Measurements from ENCODE around the gene TROAP.
"Not testable (repeated sequence)": the region's sequence is repeated elsewhere in the genome, so short reads cannot be mapped to it uniquely, and the experiment has no call there.

Gene TROAP

GRCh38 chr12:49330631-49331379, 7.8 kb downstream of the TROAP start:
- DNase-seq: no peak

DNA sequence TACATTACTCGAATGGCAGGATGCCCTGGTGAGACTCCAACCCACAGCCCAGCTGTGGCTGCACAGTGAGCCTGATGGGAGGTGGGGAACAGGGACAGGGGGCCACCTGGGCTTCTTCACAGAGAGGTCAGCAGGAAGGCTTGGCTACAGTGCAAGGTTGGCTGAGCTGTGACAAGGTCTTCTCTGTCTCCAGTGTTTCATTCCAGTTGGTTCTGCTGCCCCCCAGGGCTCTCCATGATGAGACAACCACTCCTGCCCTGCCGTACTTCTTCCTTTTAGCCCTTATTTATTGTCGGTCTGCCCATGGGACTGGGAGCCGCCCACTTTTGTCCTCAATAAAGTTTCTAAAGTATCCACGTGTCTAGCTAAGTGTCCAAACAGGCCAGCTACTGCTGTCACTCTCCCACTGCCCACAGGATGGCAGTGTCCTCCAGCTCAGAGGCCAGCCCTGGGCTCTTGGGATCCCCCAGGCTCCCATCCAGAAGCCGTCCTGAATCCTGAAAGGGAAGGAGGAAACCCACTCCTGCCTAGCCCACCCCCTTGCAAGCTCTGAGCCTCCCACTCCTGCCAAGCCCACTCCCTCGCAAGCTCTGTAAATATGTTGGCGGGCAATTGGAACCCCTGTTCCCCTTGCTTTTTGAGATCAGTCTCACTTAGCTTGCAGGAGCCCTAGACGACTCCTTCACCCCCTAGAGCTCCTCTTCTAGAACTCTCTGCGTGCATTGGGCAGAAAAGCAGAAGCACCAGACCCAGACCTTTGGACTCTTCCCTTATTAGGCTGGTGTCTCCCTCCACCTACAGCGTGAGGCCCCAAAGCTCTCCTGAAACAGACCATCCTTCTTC, 8.5 kb downstream of the TROAP start:
- no peak for DNase-seq

GRCh38 chr12:49332441-49332861, 9.4 kb downstream of the TROAP start:
- DNase-seq: no peak

- no peak for DNase-seq
Measured at GRCh38 chr12:49332891-49333371, 9.9 kb downstream of the TROAP start.

DNA sequence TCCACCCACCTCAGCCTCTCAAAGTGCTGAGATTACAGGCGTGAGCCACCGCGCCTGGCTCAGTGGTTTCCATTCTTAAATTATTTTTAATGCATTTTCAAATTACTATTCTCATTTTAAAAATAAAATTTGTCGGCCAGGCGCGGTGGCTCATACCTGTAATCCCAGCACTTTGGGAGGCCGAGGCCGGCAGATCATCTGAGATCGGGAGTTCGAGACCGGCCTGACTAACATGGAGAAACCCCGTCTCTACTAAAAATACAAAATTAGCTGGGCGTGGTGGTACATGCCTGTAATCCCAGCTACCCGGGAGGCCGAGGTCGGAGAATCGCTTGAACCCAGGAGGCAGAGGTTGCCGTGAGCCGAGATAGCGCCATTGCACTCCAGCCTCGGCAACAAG, 10.7 kb downstream of the TROAP start:
- DNase-seq: not testable (repeated sequence)

- DNase-seq: no peak
Measured at GRCh38 chr12:49334226-49334625, 11.2 kb downstream of the TROAP start.

DNA sequence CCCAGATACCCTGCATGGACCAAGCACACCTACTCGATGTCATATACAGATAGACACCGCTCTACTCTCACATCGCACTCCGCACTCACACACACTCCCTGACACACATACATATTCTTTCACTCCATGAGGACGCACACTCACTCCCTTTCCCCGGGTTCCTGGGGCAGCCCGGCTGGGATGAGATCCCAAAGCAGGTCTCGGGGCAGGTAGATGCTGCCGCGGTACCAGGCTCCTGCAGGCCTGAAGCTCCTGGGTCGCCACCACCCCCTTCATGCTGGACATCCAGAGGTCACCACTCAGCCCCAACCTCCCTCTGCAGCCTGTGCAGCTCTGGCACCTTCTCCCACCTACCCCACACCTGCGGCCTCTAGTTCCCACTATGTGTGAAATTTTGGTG, 11.6 kb downstream of the TROAP start:
- DNase-seq: no peak

DNA sequence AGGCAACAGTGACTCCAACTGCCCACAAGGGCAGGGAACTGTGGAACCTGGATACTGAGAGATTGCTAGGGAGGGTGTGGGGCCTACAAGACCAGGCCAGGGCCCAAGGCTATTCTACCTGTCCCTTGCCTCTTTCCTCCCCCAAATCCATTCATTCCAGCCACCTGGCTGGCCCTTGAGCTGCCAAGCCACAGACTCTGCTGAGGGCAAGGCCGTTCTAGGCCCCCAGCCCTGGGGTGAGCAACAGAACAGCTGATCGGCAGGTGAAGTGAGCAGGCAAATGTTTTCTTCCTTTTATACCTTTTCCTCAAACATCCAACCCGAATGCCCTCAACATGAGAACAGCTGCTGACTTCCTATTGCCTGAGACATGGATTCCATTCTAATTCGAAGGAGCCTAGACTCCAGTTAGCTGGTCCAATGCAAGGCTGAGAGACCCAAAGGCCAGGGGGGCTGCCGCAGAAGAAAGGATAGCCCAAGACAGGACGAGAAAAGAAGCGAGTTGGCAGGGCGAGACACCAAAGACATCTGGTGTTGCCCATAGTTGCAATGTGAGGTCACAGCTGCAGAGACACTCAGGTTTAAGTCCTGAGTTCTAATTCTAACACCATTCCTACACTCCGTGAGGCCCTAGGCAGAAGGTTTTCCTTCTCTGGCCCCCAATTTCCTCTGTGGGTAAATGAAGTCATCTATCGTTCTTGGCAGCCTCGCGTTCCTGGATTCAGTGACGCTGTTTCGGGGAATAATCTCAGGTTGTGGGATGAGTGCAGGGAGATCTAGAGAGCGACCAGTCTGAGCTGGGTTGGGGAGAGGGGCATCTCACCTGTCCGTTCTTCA, 12.3 kb downstream of the TROAP start:
- no peak for DNase-seq

DNA sequence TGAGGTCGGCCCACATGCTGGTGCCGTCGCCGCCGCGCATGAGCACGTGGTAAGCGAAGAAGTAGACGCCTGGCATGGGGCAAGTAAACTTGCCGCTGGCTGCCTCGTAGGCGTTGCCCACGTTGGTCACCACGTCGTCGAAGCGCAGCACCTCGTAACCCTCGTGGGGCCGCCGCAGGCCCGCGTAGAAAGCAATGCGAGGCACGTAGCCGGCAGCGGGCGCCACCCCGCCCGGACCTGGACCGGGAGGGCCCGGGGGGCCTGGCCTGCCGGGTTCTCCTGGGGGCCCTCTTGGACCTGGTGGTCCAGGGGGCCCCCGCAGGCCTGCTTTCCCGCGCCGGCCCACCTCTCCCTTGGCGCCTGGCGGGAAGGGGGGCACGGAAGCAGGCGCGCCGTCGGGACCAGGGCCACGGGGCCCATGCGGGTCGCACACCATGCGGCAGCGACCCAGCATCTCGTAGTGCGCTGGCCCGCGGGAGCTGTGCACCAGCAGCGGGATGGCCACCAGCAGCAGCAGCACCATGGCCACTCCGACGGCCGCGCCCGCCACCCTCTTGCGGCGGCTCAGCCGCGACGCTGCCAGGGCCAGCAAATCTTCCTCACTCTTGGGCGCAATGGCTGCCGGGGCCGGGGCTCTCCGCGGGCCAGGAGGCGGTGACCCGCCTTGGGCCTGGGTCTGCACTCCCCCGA, 13.0 kb downstream of the TROAP start:
- DNase-seq: no peak

GRCh38 chr12:49336645-49337584, 13.9 kb downstream of the TROAP start, which contains the start of gene C1QL4:
C1QL4 (minus strand) TSS chr12:49337188; CDS start chr12:49336477, 711 bp downstream.
- DNase-seq: peak; percentile 88

- DNase-seq: no peak
Measured at GRCh38 chr12:49338830-49339463, 15.9 kb downstream of the TROAP start.

DNA sequence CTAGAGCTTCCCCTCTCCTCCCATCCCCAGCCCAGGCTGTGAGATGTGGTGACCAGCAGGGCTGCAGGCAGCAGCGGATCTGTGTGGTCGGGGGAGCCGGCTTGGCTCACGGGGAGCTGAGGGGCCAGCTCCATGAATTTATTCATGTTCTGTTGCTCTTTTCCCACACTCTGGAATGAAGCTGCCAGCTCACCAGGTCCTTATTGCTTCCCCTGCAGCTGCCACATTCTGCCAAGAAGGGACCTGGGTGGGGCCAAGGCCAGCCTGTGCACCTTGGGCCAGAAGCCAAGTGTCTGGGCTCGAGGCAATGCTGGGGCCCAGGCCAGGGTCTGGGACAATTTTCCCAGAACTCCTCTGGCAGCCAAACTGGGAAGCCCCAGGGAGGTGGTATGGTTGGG, 16.4 kb downstream of the TROAP start:
- no peak for DNase-seq

GRCh38 chr12:49340095-49340870, 17.2 kb downstream of the TROAP start:
- DNase-seq: no peak

DNA sequence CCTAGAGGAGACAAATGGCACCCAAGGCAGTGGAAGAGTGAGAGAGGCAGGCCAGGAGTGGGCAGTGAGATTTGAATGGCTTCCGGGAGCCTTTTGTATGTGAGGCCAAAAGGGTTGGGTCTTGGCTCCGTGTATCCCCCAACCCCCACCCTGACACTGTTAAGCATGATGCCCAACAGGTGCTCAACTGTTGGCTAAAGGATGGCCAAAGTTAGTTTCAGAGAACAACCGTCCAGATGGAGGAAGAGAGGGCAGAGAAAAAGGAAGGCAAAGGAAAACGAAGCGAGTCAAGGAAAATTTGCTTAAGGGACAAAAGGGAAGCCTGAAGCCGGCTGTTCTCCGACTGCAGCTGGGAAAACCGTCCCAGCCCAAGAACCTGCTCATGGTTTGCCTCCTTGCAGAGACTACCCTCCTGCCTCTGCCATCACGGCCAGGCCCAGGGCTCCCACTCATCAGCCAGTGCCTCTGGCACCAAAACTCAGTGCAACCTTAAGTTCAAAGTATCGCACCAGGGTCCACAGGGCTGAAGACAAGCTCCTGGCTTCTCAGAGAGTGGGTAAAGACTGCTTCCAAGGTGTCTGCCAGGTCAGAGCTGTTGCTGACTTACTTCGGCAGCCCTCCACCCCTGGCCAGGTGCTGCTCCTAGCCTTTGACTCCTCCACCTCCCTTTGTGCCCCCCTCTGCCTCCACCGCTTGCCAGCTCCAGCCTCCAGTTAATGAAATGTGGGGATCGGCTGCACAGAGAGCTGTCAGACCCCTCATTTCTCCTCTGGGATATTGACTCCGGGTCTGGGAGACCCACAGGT, 18.1 kb downstream of the TROAP start:
- DNase-seq: no peak

- no peak for DNase-seq
Measured at GRCh38 chr12:49341777-49342065, 18.7 kb downstream of the TROAP start.

GRCh38 chr12:49342066-49342913, 19.2 kb downstream of the TROAP start:
- DNase-seq: peak; percentile 55

- DNase-seq: peak; percentile 51
Measured at GRCh38 chr12:49342914-49343731, 20.1 kb downstream of the TROAP start.

Measured in activated T-cell treated with anti-CD3 and anti-CD28 coated beads for 4 hours (primary cell).